ENCODE results near the gene MAPK7.
"Not testable (repeated sequence)": the region's sequence is repeated elsewhere in the genome, so short reads cannot be mapped to it uniquely, and the experiment has no call there.

MAPK7 gene

DNA sequence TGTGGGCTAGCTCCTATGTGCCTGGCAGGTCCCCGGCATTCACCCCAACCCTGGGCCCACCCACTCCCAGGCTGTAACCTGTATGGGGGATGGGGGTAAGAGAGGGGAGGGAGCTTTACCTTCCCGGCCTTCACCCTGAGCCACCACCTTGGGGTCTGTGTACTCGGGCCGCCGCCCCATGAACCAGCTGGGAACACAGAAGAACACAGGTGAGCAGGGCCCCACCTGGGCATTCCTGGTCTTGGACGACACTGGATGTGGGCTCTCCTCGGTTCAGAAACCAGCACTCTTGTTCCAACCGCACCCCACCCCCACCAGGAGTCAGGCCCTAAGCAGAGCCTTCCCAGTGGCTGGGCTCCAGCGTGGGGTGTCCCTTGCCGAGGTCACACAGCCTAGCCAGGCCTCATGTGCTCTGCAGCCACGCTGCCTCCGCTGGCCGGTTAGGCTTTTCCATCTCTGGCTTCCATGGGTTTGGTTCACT, 34.6 kb upstream of the MAPK7 start:
- DNase-seq, result no peak

DNA sequence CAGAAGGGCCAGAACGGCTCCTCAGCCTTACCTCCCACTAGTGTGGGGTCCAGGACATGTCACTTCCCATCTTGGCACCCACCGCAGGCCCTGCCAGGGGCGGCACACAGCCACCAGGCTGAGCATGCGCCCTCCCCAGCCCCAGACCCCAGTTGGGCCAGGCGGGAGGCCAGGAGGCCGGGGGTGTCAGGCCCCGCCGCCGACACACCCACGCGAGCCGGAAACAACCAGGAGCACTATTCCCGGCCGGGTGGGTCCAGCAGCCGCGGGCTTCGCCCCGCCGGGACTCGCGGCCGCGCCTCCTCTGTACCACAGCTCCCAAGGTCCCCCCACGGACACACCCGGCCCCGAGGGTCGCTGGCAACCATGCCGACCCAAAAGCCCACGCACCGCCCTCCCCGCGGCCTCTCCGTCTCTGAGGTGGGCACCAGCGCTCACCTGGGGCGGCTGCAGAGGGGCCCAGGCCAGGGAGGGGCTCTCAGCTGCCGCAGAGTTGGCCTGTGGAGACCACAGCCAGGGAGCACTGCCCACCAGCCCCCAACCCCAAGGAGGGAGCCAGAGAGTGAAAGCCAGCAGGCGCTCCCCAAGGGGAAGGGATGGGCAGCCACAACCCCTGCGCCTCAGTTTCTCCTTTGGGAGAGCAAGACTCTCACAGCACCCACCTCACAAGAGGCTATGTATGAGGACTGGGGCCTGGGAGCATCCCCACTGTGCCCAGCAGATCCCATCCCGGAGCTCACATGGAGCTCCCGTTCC, 33.8 kb upstream of the MAPK7 start:
- no peak for DNase-seq

DNA sequence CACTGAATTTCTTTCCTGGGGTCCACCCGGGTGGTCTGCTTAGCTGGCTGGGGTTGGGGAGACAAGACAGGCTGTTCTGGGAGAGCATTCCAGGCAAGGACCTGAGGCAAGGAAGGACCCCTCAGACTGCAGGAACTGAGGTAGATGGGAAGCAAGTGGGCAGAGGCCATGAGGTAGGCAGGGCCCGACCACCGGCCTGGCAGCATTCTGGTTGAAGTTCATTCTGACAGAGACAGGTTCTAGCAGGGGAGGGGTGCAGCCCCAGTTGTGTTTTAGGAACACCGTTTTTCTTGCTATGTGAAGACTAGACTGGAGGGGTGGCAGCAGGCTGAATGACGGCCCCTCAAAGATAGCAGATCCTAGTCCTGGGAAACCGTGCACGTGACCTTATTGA, 33.2 kb upstream of the MAPK7 start:
- no peak for DNase-seq

DNA sequence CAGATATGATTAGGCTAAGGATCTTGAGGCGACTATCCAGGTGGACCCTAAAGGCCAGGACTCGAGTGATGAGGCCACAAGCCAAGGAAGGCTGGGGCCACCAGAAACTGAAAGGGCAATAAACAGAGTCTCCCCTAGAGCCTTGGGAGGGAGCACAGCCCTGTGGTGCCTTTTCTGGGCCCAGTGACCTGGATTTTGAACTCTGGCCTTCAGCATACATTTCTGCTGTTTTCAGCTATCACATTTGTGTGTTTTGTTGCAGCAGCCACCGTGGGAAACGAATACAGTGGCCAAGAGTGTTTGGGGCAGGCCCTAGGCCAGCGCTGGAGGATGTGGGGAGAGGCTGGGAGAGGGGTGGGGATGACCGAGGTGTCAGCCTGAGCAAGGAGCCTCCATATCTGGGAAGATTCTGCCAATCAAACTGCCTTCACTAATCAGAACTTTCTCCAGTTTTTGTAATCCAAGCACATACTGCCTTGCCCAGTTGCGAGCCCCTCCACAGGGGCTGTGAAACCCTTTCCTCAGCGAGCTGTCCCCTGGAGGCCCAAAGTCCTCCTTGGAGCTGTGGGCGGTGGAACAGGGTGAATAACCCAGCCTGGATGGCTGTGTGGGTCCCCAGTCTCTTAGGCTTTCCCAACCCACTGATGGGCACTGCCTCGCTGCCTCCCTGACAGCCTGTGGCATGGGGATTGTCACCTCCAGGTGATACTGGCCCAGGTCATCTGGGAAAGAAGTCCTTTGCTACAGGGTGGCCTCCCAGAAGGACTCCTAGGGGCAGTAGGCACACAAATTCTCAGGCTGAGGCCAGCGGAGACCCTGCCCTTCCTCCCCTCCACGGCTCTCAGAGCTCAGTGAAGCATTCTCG, 32.6 kb upstream of the MAPK7 start:
- no peak for DNase-seq

DNA sequence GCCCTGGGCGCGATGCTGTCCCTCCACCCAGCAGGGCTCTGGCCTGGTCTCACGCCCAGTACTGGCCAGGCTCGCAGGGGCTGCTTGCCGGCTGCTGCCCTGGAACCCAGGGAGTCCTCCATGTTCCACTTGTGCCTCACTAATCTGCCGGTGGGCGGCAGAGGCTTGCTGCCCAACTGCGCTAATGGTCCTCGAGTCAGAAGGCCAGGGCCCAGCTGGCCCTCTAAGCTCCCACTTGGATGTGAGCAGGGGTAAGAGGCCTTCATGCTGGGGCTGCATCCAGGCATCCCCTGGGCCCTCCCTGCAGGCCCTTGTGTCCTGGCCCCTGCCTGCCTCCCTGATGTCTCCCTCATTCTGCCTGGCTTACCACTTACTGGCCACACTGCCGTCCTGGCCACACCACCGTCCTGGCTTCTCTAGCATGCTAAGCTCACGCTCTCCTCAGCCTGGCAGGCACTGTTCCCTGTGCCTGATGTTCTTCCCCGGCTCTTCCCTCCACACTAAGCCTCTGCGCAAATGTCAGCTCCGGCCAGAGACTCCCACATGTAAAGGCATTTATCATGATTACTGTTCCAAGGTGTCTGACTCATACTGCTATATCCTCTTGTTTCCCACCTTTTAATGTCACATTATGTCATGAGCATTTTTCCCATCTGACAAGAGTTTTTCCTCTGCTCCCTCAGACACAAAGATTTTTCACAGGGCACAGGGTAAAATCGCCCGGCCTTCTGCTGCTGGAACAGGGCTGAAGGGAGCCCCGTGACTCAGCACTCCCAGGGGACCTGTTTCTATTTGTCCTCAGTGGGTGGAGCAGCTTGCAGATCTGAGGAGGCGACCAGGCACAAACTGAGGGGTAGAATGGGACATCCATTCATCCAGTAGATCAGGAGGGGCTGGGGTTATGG, 31.7 kb upstream of the MAPK7 start:
- DNase-seq, result peak; percentile 53

DNA sequence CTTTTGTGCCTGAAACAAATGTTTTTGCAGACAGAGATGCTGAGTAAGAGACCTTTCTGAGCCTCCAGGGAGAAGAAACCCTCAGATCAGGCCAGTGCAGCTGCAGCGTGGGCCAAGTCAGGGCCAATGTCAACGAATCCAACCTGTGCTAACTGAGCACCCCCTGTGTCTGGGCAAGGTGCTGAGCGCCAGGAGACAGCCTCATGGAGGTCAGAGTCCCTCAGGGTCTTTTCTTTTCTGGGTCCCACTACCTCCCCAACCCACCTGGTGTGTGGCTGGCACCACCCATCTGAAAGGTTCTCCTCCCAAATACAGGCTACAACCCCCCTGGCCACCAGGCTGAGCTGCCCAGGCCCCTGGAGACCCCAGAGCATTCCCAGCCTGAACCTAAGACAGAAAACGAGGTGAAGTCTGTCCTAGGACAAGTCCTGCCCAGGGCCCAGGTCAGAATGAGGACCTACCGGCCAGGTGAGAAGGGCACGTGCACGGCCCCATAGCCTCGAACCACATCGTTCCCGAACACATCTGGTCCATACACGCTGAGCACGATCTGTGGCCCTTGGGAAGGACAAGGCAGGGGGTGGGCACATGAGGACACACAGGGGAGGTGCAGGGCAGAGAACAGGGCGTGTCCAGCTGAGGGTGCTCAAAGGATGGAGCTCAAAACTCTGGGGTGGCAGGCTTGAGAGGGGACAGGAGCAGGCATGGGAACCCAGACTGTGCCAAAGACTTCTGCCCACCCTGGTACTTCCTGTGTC, 30.8 kb upstream of the MAPK7 start:
- DNase-seq, result no peak

DNA sequence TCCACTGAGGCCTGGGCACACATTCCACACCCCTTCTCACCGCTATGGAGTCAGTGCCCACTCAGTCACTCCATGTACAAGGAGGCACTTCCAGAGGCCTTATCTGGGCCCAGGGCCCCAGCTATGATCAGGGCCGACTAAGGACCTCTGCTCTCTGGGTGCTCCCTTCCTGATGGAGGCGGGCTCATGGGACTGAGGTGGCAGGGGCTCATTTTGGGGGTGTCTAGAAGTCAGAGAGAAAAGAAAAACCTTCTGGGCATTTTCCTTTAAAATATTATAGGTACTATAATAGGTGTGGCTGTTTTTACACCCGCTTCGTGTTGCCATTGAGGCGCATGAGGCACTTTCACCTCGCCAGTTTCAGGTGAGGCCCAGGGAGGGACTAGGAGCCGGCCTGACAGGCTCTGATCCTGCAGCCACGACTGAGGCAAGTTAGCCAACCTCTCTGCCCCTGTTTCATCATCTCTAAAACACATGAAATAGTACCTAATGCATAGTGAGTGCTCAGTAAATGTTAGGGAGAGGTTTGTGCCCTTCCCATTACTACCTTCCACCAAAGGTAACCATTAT, 30.1 kb upstream of the MAPK7 start:
- no peak for DNase-seq

DNA sequence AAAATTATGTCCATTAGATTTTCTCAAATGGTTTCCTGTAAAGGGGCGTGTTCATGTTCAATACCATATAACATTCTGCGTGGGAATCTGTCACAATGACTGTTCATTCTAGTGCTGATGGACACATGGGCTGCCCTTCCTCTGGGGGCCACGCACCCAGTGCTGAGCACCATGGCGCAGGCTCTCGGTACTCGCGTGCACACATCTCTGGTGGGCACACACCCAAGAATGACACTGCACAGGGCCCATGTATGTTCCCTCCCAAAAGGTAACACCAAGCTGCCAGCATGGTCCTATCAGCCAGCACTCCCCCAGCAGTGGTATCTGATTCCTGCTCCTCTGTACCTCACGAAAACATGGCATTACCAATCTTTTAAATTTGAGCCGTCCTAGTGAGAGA, 29.5 kb upstream of the MAPK7 start:
- no peak for DNase-seq

DNA sequence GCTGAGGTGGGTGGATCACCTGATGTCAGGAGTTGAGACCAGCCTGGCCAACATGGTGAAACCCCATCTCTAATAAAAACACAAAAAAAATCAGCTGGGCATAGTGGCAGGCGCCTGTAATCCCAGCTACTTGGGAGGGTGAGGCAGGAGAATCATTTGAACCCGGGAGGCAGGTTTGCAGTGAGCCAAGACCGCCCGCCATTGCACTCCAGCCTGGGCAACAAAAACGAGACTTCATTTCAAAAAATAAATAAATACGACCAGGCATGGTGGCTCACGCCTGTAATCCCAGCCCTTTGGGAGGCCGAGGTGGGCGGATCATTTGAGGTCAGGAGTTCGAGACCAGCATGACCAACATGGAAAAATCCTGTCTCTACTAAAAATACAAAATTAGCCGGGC, 24.9 kb upstream of the MAPK7 start:
- not testable (repeated sequence) for DNase-seq

DNA sequence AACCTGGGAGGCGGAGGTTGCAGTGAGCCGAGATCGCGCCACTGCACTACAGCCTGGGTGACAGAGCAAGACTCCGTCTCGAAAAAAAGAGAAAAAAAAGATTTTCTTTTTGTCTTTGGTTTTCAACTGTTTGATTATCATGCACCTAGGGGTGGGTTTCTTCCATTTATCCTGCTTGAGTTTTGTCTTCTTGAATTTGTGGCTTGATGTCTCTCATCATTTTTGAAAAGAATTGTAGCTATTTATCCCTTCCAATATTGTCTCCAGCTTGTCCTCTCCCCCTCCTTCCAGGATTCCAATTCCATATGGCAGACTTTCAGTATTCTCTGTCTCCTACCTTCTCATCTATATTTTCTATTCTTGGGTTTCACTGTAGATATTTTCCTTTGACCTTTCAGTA, 23.6 kb upstream of the MAPK7 start:
- DNase-seq, result no peak

DNA sequence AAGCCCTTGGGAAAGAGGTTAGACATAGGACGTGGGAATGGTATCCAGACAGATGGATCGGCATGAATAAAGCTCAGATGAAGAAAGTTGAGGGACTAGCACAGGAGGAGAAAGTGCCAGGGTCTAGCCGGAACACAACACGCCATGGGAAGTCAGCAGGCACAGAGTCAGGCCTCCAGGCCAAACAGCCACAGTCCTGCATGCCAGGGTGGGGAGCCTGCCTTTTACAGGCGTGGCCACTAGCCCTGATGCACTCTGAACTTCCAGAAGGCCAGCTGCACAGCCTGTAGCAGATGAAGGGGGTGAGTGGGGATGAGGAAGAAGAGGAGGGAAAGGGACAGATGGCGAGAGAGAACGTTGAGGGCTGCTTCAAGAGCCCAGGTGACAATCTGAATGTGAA, 20.9 kb upstream of the MAPK7 start:
- DNase-seq, result no peak

DNA sequence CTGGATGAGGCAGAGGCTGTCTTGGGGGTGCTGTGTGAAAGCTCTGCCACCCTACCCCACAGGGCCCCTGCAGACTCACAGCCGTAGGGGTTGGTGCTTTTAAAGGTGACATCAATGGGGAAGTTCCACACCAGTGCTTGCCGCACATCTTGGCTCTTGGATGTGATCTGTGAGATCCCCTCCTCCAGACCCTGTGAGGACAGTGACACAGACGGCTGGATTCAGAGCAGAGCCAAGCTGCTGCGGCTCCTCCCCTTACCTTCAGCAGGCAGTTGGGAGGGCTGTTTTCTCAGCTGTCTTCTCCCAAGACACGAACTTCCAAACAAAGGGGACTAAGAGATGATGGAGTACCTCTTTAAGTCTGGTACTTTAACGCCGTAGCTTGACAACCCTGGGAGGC, 20.5 kb upstream of the MAPK7 start:
- no peak for DNase-seq

DNA sequence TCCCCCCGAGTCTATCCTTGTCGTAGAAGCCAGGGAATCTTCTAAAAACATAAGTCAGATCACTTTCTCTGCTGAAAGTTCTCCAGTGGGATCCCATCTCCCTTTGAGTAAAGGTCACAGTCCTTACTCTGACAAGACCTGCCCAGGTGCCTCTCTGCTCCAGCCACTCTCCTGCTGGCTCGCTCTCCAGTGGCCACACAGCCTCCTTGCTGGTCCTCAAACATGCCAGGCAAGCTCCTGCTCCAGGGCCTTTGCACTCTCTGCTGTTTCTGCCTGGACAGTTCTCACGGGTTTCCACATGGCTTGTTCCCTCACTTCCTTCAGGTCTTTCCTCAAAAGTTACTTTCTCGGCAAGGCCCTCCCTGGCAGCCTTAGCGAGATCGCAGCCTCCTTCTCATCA, 19.1 kb upstream of the MAPK7 start:
- no peak for DNase-seq

DNA sequence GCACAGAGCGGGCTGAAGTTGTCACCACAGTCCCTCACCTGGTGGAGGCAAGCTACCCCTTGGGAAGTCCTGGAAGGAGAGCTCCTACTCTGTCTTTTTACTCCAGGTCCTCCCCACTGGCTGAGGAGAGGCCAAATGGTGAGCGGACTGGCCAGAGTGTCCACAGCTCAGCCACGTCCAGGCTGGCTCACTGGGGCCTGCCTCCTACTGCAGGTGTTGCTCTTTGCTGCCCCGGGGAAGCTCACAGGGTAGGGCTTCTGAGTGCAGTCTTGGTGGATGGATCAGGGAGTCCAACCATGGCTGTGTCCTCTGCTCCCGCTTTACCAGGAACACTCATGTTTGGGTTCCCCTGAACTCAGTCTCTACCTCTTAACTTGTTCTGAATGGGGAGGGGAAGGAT, 18.4 kb upstream of the MAPK7 start:
- no peak for DNase-seq

DNA sequence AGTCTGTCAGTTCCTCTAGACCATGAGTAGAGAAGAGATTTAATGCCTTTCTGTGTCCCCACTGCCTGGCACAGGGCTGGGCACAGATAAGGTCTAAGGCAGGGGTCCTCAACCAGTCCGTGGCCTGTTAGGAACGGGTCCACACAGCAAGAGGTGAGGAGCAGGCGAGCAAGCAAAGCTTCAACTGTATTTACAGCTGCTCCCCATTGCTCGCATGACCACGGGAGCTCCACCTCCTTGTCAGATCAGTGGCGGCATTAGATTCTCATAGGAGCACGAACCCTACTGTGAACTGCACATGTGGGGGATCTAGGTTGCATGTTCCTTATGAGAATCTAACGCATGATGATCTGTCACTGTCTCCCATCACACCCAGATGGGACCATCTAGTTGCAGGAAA, 17.5 kb upstream of the MAPK7 start:
- no peak for DNase-seq

DNA sequence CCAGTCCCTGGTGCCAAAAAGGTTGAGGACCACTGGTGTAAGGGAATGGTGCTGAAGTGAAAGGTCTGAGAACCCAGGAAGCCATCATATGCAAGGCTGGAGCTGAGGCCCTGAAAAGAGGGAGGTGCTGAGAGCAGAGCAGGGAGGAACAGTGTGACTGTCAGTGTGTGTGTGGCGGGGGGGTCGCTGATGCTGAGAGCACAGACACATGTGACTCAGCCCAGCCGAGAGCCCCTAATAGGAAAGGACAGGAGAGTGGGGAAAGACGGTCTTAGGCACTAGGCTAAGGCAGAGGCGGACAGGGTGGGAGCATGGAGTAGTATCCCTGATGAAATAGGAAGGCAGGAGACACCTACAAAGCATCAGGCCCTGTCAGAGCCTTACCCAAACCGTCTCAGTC, 17.0 kb upstream of the MAPK7 start:
- no peak for DNase-seq

DNA sequence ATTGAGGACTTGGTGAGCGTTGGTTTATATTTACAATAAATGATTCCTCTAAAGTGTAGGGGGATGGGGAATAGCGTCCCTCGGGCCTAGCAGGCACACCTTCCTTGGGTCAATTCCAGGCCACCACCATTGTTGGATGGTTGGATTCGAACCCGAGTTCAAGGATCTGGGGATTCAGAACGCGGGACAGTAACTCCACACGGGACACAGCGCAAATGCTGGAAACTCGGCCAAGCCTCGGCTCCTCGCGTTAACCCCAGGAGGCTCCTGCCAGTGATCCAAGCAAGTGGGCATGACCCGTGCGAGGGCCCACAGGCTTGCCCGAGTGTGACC, 16.4 kb upstream of the MAPK7 start:
- no peak for DNase-seq

DNA sequence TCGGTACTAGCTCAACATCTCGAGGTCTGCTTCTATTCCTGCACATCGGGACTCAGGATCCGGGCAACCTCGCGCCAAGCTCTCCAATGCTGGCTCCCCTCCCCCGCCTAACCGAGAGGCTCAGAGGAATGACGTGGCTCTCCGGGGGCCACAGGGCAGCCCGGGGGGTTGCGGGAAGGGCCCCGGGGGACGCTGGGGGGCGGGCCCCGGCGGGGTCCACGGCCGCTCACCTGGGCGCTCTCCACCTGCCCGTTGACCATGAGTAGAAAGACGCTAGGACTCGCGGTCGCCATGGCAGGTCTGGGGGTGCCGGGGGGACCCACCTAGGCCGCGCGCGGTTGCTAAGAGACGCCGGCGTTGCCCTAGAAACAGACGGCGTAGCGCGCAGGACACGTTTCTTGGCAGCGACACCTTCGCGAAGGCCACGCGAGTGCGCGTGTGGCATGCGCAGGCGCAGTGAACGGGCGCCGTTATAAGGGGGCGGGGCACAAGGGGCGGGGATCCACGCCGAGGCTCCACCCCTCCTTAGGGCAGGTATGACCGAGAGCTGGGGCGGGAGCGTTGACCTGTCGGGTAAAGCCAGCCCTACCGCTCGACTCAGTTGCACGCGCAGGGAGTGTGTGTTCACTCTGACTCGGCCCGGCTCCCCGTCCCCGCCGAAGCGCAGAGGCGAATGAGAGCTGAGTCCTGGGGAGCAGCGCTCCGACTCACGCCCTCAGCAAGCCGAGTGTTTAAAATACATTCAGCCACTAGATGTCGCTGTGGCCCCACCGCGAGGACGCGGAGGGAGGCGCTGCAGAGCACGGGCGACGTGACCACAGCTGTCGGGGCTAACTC, 15.8 kb upstream of the MAPK7 start, which contains the start of gene B9D1:
B9D1 (minus strand) TSS at position 447 of the 837 bp plus-strand sequence; CDS start at position 293, 154 bp downstream.
- peak; percentile 94 for DNase-seq

DNA sequence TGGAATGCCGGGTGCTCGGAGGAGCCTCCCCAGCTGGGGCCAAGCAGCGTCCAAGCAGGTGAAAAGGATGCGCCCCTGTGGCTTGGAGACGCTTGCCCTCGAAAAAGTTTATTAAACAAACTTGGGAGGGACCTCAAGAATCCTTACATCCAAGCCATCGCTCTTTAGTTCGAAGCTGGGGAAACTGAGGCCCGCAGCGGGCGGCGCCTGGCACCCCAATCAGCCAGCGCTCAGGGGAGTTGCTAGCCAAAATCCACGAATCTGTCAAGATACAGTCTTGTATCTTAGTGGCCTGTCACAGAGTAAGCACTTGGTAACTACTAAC, 15.2 kb upstream of the MAPK7 start:
- DNase-seq, result no peak

DNA sequence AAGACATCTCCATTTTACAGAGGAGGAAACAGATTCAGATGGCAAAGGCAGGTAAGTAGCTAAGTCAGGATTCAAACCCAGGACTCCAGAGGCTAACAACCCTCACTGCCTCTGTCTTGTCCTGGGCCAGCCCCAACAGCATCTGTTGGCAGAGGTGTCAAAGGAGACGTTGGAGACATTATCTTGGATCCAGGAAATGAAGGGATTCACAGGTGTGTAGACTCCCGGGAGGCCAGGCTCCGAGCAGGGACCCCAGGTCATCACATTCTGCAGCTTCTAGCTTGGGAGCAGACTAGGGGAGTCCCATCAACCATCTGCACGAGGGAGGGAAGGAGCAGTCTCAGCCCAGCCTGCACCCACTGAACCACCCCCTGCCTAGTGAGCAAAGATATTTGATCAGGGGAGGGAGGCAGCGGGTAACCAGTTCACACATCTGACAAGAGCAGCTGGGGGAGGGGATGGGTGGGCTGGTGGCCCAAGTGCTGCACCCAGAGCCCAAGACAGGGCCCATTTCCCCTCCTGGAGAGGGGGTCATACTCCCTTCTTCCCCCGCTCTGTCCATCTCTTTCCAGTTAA, 14.8 kb upstream of the MAPK7 start:
- DNase-seq, result no peak

Data from DMS53 (cell line).